GM21515 (cell line): Measurements from ENCODE around the gene PTCHD4.

Experiments
- ATAC-seq: cut with Tn5 transposase; IDR thresholded peaks from one replicate; pipeline ENCODE4 v1.9.1; 2021; ENCODE audit not compliant: unreplicated experiment

Gene PTCHD4

GRCh38 chr6:48100588-48100895, 10.5 kb downstream of the PTCHD4 start:
- no peak for ATAC-seq

DNA sequence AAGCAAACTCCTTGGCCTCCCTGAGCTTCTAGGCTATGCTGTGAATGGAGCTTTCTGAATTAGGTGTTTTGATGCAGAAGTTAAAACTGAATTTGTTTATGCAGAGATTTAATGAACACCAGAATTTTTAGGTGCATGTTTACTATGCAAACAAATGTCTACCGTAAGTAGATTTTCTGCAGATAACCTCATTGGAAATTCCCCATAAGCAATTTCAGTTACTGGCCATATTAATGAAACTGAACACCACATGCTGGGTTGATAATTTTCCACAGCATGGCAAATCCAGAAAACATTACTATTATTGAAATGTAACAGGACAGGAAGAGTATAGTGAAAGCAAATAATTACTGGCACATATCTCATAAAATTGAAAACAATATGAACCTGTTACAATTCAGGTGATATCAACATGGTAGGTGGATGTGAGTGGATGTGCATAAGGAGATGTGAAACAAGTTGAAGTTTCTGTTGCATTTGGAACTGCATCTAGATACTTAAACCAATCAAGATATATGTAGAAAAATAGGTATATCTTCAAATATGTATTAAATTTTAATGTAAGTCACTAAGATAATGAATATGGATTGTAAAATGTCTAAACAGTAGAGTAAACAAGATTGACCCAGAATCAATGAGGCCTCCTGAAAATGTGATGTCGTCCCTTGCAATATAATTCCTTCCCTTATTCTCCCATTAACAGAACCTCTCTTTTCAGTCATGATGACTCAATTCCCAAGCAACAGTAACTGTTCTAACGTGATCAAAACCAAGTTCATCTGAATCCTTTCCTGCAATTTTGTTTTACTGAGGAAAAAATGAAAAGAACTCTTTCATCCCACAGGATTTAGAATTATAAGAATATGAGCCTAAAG, 11.0 kb downstream of the PTCHD4 start:
- ATAC-seq: no peak

GRCh38 chr6:48098923-48099322, 12.1 kb downstream of the PTCHD4 start:
- ATAC-seq: no peak

- no peak for ATAC-seq
Observed at GRCh38 chr6:48092550-48093217, 18.3 kb downstream of the PTCHD4 start.

GRCh38 chr6:48090546-48090945, 20.5 kb downstream of the PTCHD4 start:
- ATAC-seq: no peak

GRCh38 chr6:48087448-48087847, 23.5 kb downstream of the PTCHD4 start:
- ATAC-seq: no peak

DNA sequence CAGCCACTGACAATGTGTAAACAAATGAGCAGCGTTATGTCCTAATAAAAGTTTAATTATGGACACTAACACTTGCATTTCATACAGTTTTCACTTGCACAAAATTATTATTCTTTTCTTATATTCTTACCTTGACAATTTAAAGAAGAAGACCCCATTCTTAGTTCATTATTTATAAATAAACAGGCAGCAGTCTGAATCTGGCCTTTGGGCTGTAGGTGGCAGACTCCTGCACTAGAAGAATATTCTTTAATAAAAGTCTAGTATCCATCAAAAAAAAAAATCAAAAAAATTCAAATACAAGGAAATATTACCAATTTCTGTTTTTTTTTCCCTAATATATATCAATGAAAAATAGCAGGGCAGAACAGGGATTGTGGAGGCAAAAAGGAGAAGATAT, 24.8 kb downstream of the PTCHD4 start:
- no peak for ATAC-seq

DNA sequence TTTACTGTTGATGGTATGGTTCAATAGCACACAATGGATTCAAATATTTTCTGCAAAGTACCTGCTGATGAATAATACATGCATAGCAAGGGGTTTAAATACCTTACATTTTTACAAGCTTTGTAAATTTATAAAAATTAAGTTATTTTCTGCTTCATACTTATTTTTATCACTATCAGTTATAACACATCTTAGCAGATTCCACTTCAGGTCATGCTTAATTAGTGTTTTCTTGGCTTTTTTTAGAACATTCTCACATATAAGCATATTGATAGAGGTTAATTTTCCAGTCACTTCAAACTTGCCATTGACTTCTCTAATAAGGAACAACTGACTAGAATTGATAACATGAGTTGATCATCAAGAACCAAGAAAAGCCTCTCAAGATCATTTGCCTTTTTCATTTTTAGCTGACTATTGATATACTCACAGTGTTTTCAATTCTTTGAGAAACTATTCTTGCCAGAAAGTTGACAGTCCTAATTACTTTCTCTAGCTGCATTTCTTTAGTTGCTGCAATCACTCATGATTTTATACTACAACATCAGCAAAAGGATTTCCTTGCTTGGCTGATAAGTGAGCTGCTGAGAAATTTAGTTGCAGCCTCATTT, 25.8 kb downstream of the PTCHD4 start:
- no peak for ATAC-seq

GRCh38 chr6:48084201-48084600, 26.8 kb downstream of the PTCHD4 start:
- ATAC-seq: no peak

- no peak for ATAC-seq
Observed at GRCh38 chr6:48080227-48081009, 30.6 kb downstream of the PTCHD4 start.

DNA sequence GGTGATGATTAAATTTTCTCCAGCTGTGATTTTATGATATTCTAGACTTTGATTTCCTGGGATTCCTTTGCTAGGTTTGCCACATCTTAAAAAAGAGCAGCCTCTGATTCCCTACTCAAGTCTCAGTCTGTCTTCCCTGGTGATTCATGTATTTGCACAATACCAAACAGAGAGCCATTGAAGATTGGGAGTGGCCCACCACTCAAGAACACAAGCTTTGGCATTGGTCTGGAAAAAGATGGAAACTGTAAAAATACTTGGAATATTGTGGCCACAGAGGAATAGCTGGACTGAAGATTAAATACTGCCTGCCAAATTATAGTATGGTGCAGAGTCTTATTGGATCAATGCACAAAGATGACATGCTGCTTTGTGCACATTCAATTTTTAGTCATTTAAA, 32.9 kb downstream of the PTCHD4 start:
- no peak for ATAC-seq

DNA sequence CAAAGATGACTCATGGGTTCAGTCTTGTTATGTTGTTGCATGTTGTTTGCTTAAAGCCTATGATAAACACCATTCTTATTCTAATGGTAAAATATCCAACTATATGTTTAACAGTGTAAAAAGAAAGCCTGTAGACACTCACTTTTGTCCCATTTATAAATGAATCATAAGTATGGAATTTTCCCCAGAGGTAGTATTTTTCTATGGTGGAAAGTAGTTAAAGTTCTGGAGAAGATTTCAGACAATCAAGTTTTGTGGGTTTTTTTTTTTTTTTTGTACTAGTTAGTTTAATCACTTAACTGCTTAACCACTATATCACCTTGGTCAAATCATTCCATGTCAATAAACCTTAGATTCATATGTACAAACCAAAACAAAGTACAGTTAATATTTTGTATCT, 35.8 kb downstream of the PTCHD4 start:
- ATAC-seq: no peak

DNA sequence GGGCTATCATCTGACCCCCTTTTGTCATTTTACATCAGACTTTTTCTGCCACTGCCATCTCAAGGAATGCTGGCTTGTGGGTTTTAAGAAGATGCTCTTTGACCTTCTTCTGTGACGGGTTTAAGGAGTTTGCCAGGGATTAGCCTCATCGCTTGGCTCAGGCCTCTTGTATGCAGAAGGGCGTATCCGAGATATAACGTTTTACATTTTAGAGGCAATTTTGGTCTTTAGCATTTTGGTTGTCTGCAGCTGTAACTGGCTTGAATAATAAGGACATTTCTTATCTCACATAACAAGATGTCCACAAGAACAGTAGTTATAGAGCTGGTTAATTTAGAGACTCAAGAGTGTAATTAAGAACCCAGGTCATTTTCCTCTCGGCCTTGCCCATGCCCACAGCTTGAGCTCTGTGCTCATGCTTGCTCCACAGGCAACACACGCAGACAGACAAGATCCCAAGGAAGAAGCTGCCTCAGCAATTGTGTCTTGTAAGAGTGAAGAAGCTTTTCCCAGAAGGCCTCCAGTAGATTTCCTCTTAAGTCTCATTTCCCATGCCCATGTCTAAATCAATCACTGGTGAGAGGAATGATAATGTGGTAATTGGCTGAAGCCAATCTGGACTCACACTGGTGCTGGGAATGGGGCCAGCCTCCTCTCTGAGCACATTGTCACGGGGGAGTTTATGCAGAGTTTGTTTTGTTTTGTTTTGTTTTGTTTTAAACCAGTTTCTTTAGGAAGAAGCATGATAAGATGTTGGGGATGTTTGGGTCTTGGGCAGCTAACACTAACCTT, 36.8 kb downstream of the PTCHD4 start:
- no peak for ATAC-seq

DNA sequence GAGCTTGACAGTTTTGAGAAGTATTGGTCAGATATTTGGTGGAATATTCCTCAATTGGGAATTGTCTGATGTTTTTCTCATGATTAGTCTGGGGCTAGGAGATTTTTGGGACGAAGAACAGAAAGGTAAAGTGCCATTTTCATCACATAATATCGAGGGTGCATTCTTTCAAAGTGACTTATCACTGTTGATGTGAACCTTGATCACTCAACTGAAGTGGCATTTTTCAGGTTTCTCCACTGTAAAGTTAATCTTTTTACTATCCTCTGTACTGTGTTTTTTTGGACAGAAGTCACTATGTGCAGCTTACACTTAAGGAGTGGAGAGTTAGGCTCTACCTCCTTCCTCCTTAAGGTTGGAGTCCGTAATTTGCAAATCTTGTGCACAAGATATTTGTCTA, 39.2 kb downstream of the PTCHD4 start:
- no peak for ATAC-seq

- no peak for ATAC-seq
Observed at GRCh38 chr6:48069280-48069679, 41.7 kb downstream of the PTCHD4 start.

GRCh38 chr6:48068278-48069251, 42.4 kb downstream of the PTCHD4 start:
- no peak for ATAC-seq

GRCh38 chr6:48067886-48068277, 43.1 kb downstream of the PTCHD4 start:
- no peak for ATAC-seq

- ATAC-seq: no peak
Observed at GRCh38 chr6:48067148-48067712, 43.8 kb downstream of the PTCHD4 start.
